HG02623 (cell line): ENCODE results near the gene CDH7.
A peak's percentile ranks its signal among the peaks of the same experiment; 100 is the strongest.

Experiments used
- ATAC-seq: cut with Tn5 transposase; IDR thresholded peaks from one replicate; pipeline ENCODE4 v1.9.1; 2021; ENCODE audit warnings: moderate library complexity; ENCODE audit not compliant: unreplicated experiment

The CDH7 gene

DNA sequence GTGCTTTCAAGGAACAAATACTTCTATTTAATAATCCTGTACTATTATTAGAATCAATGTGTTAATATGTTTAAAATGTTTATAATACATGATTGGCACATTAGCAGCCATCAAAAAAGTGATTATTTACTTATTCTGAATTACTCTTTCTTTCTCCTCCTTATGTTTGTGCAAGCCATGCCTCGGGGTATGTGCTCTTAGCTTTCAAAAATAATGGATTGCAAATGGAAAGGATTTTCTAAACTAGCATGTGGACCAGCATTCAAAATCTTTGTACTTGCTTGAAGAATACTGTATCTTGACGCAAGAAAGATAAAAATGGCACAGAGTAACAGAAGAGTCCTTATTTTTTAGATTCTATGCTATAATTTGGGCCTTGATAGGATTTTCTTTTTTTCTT, 156.5 kb downstream of the CDH7 start:
- no peak for ATAC-seq

DNA sequence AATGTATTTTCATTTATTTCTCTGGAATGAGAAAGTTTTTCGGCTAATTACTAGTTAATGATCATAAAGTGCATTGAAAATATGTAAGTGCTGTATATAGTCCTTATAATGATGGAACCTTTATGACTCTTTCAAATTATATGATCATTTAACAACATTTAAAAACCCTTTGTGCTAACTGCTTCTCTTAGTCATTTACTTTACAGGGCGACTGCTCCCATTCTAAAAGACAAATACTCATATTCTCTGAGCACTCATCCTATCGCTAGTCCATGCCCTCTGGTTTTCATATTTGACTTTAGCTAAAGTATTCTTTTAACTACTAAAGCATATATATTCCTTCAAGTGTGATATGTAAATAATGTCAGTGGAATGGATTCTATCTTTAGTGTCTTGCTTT, 168.2 kb downstream of the CDH7 start:
- ATAC-seq: no peak

DNA sequence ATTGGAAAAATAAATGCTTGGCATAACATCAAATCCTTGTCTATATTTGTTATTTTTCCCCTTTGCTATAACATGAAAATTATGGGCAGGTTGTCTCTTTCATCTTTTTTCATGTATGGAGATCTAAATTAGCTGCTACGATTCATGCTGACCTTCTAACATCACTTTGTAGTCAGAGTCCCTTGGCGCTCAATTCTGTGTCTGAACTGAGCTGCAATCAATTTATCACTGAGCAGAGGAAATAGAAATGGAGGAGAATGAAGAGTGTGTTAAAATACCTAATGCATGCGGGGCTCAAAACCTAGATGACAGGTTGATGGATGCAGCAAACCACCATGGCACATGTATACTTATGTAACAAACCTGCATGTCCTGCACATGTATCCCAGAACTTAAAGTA, 168.9 kb downstream of the CDH7 start:
- ATAC-seq: no peak

DNA sequence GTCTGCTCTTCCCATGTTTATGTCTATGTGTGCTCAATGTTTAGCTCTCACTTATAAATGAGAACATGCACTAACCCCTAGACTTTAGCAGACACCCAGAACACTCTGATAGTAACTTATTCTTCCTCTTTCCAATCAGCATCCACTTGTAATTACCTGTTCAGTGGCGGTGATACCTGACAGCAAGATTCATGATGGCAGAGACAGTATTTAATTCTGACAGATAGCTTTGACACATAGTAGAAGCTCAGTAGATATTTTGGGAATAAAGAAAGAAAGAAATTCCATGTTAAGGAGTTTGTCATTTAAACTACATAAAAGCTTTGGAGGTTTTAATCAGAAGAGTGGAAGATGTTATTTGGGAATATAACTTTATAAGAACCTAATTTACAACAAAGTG, 171.3 kb downstream of the CDH7 start:
- no peak for ATAC-seq

DNA sequence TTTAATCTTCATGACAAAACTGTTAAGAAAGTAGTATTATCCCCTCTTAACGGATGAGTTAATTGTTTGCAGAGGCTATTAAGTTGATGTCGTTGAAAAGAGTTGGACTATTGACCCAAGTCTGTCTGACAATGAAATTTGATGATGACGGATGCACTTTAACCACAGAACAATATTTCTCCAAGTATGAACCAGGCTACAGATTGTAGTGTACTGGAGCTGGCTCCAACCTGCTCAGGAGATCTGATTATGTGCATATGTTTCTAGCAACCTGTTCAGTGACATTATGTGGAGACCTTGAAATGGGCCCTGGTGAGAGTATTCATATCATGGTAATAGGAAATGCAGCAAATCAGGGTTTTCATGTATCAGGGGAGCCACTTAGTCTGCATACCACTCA, 174.1 kb downstream of the CDH7 start:
- no peak for ATAC-seq

DNA sequence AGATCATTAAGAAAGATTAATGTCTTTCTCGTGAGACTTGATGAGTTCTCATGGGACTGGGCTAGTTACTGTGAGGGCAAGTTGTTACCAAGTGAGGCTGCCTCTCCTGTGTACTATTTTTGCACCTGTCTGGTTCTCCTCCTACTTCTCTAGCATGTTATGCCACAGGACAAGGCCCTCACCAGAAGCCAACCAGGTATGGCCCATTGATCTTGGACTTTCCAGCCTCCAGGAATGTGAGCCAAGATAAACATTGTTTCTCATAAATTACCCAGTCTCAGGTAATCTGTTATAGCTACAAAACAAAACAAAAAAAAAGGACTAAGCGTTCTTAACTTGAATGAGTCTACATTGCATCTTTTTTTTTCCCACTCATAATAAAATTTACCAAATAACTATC, 184.1 kb downstream of the CDH7 start:
- no peak for ATAC-seq

DNA sequence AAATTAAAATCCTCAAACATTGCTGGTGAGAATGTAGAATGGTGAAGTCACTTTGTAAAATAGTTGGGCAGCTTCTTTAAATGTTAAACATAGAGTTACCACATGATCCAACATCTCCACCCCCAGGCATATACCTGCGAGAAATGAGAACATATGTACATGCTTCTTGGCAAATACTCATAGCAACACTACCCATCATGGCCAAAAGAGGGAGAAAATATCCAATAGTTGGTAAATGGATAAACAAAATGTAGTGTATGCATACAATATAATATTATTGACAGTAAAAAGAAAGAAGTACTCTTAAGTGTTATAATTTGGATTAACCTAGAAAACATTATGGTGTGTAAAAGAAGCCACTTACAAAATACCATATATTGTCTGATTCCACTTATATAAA, 185.9 kb downstream of the CDH7 start:
- no peak for ATAC-seq

DNA sequence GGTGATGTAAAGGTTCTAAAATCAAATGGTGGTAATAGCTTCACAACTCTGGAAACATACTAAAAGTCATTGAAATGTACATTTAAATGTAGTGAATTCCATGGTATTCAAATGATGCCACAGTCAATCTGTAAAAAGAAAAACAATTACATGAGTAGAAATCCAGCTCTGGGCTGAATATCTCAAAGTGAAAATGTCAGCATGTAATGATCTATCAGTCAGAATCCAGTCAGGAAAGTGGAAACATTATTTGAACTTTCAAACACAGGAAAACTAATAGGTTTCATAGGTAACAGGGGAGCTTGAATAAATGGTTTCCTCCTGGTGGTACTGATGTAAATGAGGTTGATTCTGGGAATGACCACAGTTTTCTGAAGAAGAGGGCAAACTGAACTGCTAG, 186.4 kb downstream of the CDH7 start:
- ATAC-seq: no peak

DNA sequence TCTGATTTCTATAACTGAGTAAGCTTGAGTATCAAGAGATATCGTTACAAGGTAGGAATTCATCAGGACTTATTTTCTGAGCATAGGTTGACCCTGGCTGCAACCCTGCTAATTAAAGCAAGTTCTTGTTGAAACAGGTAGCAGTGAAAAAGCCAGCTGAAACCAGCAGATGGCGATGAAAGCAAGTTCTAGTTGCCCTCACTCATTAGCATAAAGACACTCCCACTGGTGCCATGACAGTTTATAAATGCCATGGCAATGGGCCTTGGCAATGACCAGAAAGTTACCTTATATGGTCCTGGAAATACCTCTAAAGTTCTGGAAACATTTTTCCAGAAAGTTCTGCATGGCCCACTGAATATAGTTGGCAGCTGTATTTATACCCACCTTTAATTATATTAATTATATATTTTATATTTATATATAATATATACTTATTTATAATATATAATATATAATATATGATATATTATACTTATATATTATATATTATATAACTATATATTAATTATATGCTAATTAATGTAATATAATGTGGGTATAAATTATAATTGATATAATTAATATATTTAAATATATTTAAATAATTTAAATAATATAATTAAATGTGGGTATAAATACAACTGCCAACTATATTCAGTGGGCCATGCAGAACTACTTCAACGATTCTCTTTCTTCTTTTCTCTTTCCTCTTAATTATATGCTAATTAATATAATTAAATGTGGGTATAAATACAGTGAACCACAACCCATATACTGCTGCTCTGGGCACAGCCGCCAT, 188.0 kb downstream of the CDH7 start:
- ATAC-seq: peak; percentile 76
